Measurements from ENCODE around the gene NTRK3. TPM values are rescaled to one million over a fixed set of nuclear protein-coding genes. Genes with fewer than 3 reads are reported as not detected.

NTRK3 gene
- total and polyA plus RNA-seq, 12 donors = 0.45 to 5.6 (median 2.3) TPM

- Histone ChIP-seq H3K36me3 (no peaks in the 10 kb centered on the region), H3K9me3 (no peaks in the 10 kb centered on the region), H3K27ac (no peak overlapping the region), H3K4me1 (no peaks in the 10 kb centered on the region), H3K27me3 (peaks cover 0 to 17% (median 0%) of the 10 kb centered on the region in 7 donors), H3K4me3 (no peak overlapping the region)
- intact Hi-C loops (cut with DNase I) = no loop called here
- DNase-seq (no peak), ATAC-seq (no peak)
- WGBS, 2 donors = 73 to 85% methylated on average over 2 of the region's 2 CpGs
- no peak for TF ChIP-seq CTCF (IDR thresholded peaks at IDR 0.05)
Measured at GRCh38 chr15:88188300-88188699, 68.2 kb downstream of the NTRK3 start.

GRCh38 chr15:88187195-88187594 is 69.3 kb downstream of the NTRK3 start:
- H3K9me3 ChIP-seq = no peaks in the 10 kb centered on the region
- peaks cover 0 to 22% (median 3%) of the 10 kb centered on the region in 7 donors for H3K27me3 ChIP-seq
- no peak for TF ChIP-seq CTCF (IDR thresholded peaks at IDR 0.05)
- no peaks in the 10 kb centered on the region for H3K4me1 ChIP-seq
- no peak overlapping the region for H3K27ac ChIP-seq
- H3K4me3 ChIP-seq = no peak overlapping the region
- 49 to 53% methylated on average over 5 of the region's 5 CpGs for WGBS, 2 donors
- intact Hi-C loops (cut with DNase I) = no loop called here
- DNase-seq = no peak
- no peak for ATAC-seq
- H3K36me3 ChIP-seq = no peaks in the 10 kb centered on the region

- no peaks in the 10 kb centered on the region for H3K9me3 ChIP-seq
- H3K27ac ChIP-seq = no peak overlapping the region
- no peak overlapping the region for H3K4me3 ChIP-seq
- no peak for ATAC-seq
- H3K4me1 ChIP-seq = no peaks in the 10 kb centered on the region
- no peak for DNase-seq
- intact Hi-C loops (cut with DNase I) = no loop called here
- no peaks in the 10 kb centered on the region for H3K36me3 ChIP-seq
- WGBS, 2 donors = 72 to 73% methylated on average over 3 of the region's 3 CpGs
- TF ChIP-seq CTCF (IDR thresholded peaks at IDR 0.05) = no peak
- H3K27me3 ChIP-seq = peaks cover 0 to 26% (median 0%) of the 10 kb centered on the region in 7 donors
Measured at GRCh38 chr15:88185584-88185983, 71.0 kb downstream of the NTRK3 start.

- intact Hi-C loops (cut with DNase I) = no loop called here
- no peak for ATAC-seq
- 84 to 85% methylated on average over 6 of the region's 6 CpGs for WGBS, 2 donors
Measured at GRCh38 chr15:88181613-88182012, 74.9 kb downstream of the NTRK3 start.

More at GRCh38 chr15:88181613-88182012, 74.9 kb downstream of the NTRK3 start:
- Histone ChIP-seq H3K27me3 (peaks cover 0 to 21% (median 0%) of the 10 kb centered on the region in 7 donors), H3K27ac (no peak overlapping the region), H3K36me3 (no peaks in the 10 kb centered on the region), H3K4me1 (no peaks in the 10 kb centered on the region), H3K9me3 (no peaks in the 10 kb centered on the region), H3K4me3 (no peak overlapping the region)
- DNase-seq = no peak
- TF ChIP-seq CTCF (IDR thresholded peaks at IDR 0.05) = no peak
